Tibial artery (tissue), 4 donors: Measurements from ENCODE around the gene MPZL3.
A peak's percentile ranks its signal among the peaks of the same experiment; 100 is the strongest.

Experiments
- DNase-seq, 2 donors: peaks; one replicate each; pipeline ENCODE4 v3.0.0-alpha.2; 2019
- H3K27ac ChIP-seq, 2 donors: fragments of 200-600 bp; sonication (generic) in 1 of 2; 1 replicate in 1 of 2; 2 replicates in 1 of 2; pipeline ENCODE4 v1.5.1; 2018 to 2019; ENCODE audit warnings: mild to moderate bottlenecking in 1 of 2
- H3K27me3 ChIP-seq, 2 donors: fragments of 200-600 bp; sonication (generic) in 1 of 2; one replicate each; pipeline versions ENCODE4 v1.5.1 to v1.6.0; 2016 to 2019
- H3K36me3 ChIP-seq, 3 donors: fragments of 200-600 bp; sonication (generic) in 2 of 3; one replicate each; pipeline ENCODE4 v1.5.1; 2016 to 2019; ENCODE audit warnings: mild to moderate bottlenecking in 2 of 3
- H3K4me1 ChIP-seq, 4 donors: fragments of 200-600 bp; sonication (generic) in 2 of 4; 1 replicate in 3 of 4; 2 replicates in 1 of 4; pipeline ENCODE4 v1.5.1; 2016 to 2019
- H3K4me3 ChIP-seq, 2 donors: fragments of 200-600 bp; sonication (generic) in 1 of 2; 1 replicate in 1 of 2; 2 replicates in 1 of 2; pipeline ENCODE4 v1.5.1; 2018 to 2019; ENCODE audit warnings: mild to moderate bottlenecking in 2 of 2
- H3K9me3 ChIP-seq, 3 donors: fragments of 200-600 bp; sonication (generic) in 1 of 3; one replicate each; pipeline ENCODE4 v1.5.1; 2016 to 2019
- CTCF ChIP-seq, 2 experiments: fragments of 200-600 bp in 1 of 2; fragments of 450-650 bp in 1 of 2; IDR thresholded peaks; one replicate each; pipeline ENCODE4 v1.5.1; 2017 to 2019; ENCODE audit warnings: antibody characterized with exemption in 2 of 2, mild to moderate bottlenecking in 1 of 2, moderate library complexity in 1 of 2
- intact Hi-C: fragments of 100-400 bp; cut with DNase I; formaldehyde crosslinking; loops from one replicate; pipeline ENCODE4 v1.15.0; 2023; ENCODE audit warnings: low total_unique reads

The MPZL3 gene

GRCh38 chr11:118207079-118207478 lies 45.1 kb downstream of the MPZL3 start:
- Histone ChIP-seq H3K27me3 (peaks cover 0 to 34% of the 10 kb centered on the region in 2 donors), H3K27ac (no peak overlapping the region), H3K36me3 (no peaks in the 10 kb centered on the region), H3K9me3 (no peaks in the 10 kb centered on the region), H3K4me1 (no peaks in the 10 kb centered on the region), H3K4me3 (no peak overlapping the region)
- no peak for TF ChIP-seq CTCF (IDR thresholded peaks at IDR 0.05)
- intact Hi-C loops, result no loop called here
- DNase-seq, result no peak

- peak in 1 of 2 donors; percentile 43 for DNase-seq
- Histone ChIP-seq H3K27me3 (peaks cover 0 to 34% of the 10 kb centered on the region in 2 donors), H3K27ac (no peak overlapping the region), H3K9me3 (no peaks in the 10 kb centered on the region), H3K36me3 (no peaks in the 10 kb centered on the region), H3K4me3 (no peak overlapping the region), H3K4me1 (no peaks in the 10 kb centered on the region)
- TF ChIP-seq CTCF (IDR thresholded peaks at IDR 0.05), result no peak
- intact Hi-C loops, result no loop called here
Measured at GRCh38 chr11:118206391-118207031, 45.7 kb downstream of the MPZL3 start.

GRCh38 chr11:118205606-118206378 lies 46.4 kb downstream of the MPZL3 start:
- no peaks in the 10 kb centered on the region for H3K9me3 ChIP-seq
- DNase-seq, result no peak
- no peaks in the 10 kb centered on the region for H3K36me3 ChIP-seq
- intact Hi-C loops, result no loop called here
- peaks cover 0 to 33% of the 10 kb centered on the region in 2 donors for H3K27me3 ChIP-seq
- no peak overlapping the region for H3K27ac ChIP-seq
- no peaks in the 10 kb centered on the region for H3K4me1 ChIP-seq
- H3K4me3 ChIP-seq, result no peak overlapping the region
- no peak for TF ChIP-seq CTCF (IDR thresholded peaks at IDR 0.05)

GRCh38 chr11:118202599-118203422 lies 49.4 kb downstream of the MPZL3 start:
- no peak for DNase-seq
- intact Hi-C loops, result no loop called here
- Histone ChIP-seq H3K27me3 (peaks cover 0 to 16% of the 10 kb centered on the region in 2 donors), H3K36me3 (no peaks in the 10 kb centered on the region), H3K27ac (no peak overlapping the region), H3K4me1 (no peaks in the 10 kb centered on the region), H3K4me3 (no peak overlapping the region), H3K9me3 (no peaks in the 10 kb centered on the region)
- no peak for TF ChIP-seq CTCF (IDR thresholded peaks at IDR 0.05)

GRCh38 chr11:118201966-118202365 lies 50.2 kb downstream of the MPZL3 start:
- H3K27me3 ChIP-seq, result peaks cover 0 to 14% of the 10 kb centered on the region in 2 donors
- no peaks in the 10 kb centered on the region for H3K4me1 ChIP-seq
- no peaks in the 10 kb centered on the region for H3K36me3 ChIP-seq
- H3K9me3 ChIP-seq, result no peaks in the 10 kb centered on the region
- no peak overlapping the region for H3K4me3 ChIP-seq
- TF ChIP-seq CTCF (IDR thresholded peaks at IDR 0.05), result no peak
- intact Hi-C loops, result no loop called here
- no peak overlapping the region for H3K27ac ChIP-seq
- DNase-seq, result no peak
